Testis (tissue), 2 donors: ENCODE data around the gene RNU1-3.
"Not testable (repeated sequence)": the region's sequence is repeated elsewhere in the genome, so short reads cannot be mapped to it uniquely, and the experiment has no call there.

Experiments
- POLR2A ChIP-seq: fragments of 450-650 bp; IDR thresholded peaks from one replicate; pipeline ENCODE4 v1.6.1; 2017; ENCODE audit warnings: antibody characterized with exemption, mild to moderate bottlenecking, moderate library complexity
- TF ChIP-seq, protein P1 (sequence below), 3 experiments: fragments of 450-650 bp in 2 of 3; fragments of 200-600 bp in 1 of 3; sonication (generic) in 1 of 3; IDR thresholded peaks; one replicate each; pipeline ENCODE4 v1.5.1; 2016 to 2019; ENCODE audit warnings: antibody characterized with exemption in 3 of 3, mild to moderate bottlenecking in 2 of 3, moderate library complexity in 1 of 3

DNA sequence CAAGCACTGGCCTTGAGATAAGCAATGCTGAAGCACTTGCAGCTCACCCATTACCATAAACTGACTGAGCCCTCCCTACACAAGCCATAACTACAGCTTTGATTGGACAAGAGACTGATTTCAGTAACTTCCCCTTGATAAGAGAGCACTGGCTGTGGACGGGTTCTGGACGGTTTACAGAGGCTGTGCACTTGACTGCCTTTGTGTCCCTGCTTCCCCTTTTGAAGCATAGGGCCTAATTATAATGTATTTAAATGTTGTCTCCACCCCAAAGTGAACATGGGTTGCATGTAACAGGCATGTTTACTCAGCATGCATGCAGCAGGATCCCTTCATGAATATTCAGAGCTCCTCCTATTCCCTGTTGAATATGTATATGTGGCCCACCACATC is 8.4 kb upstream of the RNU1-3 start:
- TF ChIP-seq POLR2A = not testable (repeated sequence)
- TF ChIP-seq, protein P1, sequence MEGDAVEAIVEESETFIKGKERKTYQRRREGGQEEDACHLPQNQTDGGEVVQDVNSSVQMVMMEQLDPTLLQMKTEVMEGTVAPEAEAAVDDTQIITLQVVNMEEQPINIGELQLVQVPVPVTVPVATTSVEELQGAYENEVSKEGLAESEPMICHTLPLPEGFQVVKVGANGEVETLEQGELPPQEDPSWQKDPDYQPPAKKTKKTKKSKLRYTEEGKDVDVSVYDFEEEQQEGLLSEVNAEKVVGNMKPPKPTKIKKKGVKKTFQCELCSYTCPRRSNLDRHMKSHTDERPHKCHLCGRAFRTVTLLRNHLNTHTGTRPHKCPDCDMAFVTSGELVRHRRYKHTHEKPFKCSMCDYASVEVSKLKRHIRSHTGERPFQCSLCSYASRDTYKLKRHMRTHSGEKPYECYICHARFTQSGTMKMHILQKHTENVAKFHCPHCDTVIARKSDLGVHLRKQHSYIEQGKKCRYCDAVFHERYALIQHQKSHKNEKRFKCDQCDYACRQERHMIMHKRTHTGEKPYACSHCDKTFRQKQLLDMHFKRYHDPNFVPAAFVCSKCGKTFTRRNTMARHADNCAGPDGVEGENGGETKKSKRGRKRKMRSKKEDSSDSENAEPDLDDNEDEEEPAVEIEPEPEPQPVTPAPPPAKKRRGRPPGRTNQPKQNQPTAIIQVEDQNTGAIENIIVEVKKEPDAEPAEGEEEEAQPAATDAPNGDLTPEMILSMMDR (IDR thresholded peaks at IDR 0.05) = not testable (repeated sequence)
